SK-N-MC (cell line): ENCODE measurements around the gene HSD17B12.

ENCODE experiments used
- EZH2 ChIP-seq: fragments of 200-600 bp; sonication (generic); IDR thresholded peaks from one replicate; pipeline ENCODE4 v1.6.1; 2017; ENCODE audit warnings: antibody characterized with exemption
- POLR2AphosphoS5 ChIP-seq: IDR thresholded peaks from 2 replicates; pipeline ENCODE4 v1.6.1; 2012; ENCODE audit warnings: mild to moderate bottlenecking, low read depth, low read length, borderline replicate concordance

GRCh38 chr11:43819926-43820325 is 139.4 kb downstream of the HSD17B12 start:
- TF ChIP-seq EZH2 (no peak), POLR2AphosphoS5 (no peak)
